HCT116 (cell line): ENCODE results near the gene NUDT9.

Experiments
- EGR1 ChIP-seq: IDR thresholded peaks from 2 replicates; pipeline ENCODE4 v1.6.1; 2012; ENCODE audit warnings: low read depth
- ELF1 ChIP-seq: IDR thresholded peaks from 2 replicates; pipeline ENCODE4 v1.6.1; 2012; ENCODE audit warnings: low read depth, borderline replicate concordance
- EZH2 ChIP-seq: fragments of 200-600 bp; sonication (generic); IDR thresholded peaks from 2 replicates; pipeline ENCODE4 v1.6.1; 2017; ENCODE audit warnings: antibody characterized with exemption, mixed run types
- EZH2phosphoT487 ChIP-seq: fragments of 200-600 bp; IDR thresholded peaks from 2 replicates; pipeline ENCODE4 v1.6.1; 2018; ENCODE audit warnings: antibody characterized with exemption, borderline replicate concordance
- POLR2A ChIP-seq: IDR thresholded peaks from 2 replicates; pipeline ENCODE4 v1.7.0; 2011; ENCODE audit warnings: borderline replicate concordance; ENCODE audit not compliant: insufficient read depth, insufficient read length; ENCODE audit errors: extremely low read depth
- POLR2AphosphoS5 ChIP-seq: IDR thresholded peaks from 2 replicates; pipeline ENCODE4 v1.6.1; 2011; ENCODE audit warnings: mild to moderate bottlenecking, low read depth, low read length, moderate library complexity
- SRF ChIP-seq: IDR thresholded peaks from 2 replicates; pipeline ENCODE4 v1.6.1; 2012; ENCODE audit warnings: low read depth
- ZFX ChIP-seq: fragments of 450-650 bp; IDR thresholded peaks from 2 replicates; pipeline ENCODE4 v1.6.1; 2017
- TF ChIP-seq, protein P1 (sequence below): IDR thresholded peaks from 2 replicates; pipeline ENCODE4 v1.6.1; 2011; ENCODE audit warnings: mild to moderate bottlenecking, low read length, moderate library complexity; ENCODE audit not compliant: insufficient replicate concordance; ENCODE audit errors: extremely low read depth
- TF ChIP-seq, protein P2 (sequence below), 3 experiments: fragments of 200-600 bp in 1 of 3; sonication (generic) in 1 of 3; IDR thresholded peaks in 2 of 3; conservative IDR thresholded peaks in 1 of 3; 2 replicates each; pipeline ENCODE4 v1.5.1; 2012 to 2017; ENCODE audit warnings: low read depth in 2 of 3, low read length in 2 of 3, antibody characterized with exemption in 1 of 3, borderline replicate concordance in 1 of 3, control low read depth in 1 of 3, mild to moderate bottlenecking in 1 of 3, mixed read lengths in 1 of 3, mixed run types in 1 of 3, moderate library complexity in 1 of 3; ENCODE audit not compliant: insufficient read depth in 1 of 3
- TF ChIP-seq, protein P3 (sequence below): IDR thresholded peaks from 2 replicates; pipeline ENCODE4 v1.6.1; 2012
- TF ChIP-seq, protein P4 (sequence below): IDR thresholded peaks from 2 replicates; pipeline ENCODE4 v1.6.1; 2012; ENCODE audit warnings: low read depth

DNA sequence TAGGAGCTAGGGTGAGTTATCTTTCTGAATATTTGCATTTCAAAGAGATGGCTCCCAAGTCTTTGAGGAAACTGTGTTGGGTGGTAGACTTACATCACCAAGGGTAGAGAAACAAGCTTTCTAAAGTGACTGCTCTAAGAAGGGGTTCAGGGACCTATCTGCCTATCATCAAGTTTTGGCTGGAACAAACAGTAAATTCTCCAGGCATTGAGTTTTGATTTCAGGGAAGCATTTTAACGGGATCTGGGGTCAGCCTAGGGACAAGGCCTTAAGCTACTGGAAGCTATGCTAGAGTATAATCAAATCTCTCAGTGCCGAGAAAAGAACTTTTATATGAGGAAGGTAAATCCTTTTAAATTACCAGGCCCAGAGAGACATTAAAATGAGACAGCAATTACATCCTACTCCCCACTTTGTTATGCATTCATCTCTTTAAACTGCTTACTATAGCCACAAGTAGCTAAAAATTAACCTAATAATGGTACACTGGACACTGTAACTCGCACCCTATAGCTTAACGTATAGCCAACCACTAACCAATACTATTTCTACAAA lies 2.0 kb upstream of the NUDT9 start:
- no peak for TF ChIP-seq EZH2phosphoT487
- no peak for TF ChIP-seq SRF
- TF ChIP-seq, protein P1, sequence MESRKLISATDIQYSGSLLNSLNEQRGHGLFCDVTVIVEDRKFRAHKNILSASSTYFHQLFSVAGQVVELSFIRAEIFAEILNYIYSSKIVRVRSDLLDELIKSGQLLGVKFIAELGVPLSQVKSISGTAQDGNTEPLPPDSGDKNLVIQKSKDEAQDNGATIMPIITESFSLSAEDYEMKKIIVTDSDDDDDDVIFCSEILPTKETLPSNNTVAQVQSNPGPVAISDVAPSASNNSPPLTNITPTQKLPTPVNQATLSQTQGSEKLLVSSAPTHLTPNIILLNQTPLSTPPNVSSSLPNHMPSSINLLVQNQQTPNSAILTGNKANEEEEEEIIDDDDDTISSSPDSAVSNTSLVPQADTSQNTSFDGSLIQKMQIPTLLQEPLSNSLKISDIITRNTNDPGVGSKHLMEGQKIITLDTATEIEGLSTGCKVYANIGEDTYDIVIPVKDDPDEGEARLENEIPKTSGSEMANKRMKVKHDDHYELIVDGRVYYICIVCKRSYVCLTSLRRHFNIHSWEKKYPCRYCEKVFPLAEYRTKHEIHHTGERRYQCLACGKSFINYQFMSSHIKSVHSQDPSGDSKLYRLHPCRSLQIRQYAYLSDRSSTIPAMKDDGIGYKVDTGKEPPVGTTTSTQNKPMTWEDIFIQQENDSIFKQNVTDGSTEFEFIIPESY: no peak
- TF ChIP-seq POLR2A: no peak
- TF ChIP-seq, protein P2, sequence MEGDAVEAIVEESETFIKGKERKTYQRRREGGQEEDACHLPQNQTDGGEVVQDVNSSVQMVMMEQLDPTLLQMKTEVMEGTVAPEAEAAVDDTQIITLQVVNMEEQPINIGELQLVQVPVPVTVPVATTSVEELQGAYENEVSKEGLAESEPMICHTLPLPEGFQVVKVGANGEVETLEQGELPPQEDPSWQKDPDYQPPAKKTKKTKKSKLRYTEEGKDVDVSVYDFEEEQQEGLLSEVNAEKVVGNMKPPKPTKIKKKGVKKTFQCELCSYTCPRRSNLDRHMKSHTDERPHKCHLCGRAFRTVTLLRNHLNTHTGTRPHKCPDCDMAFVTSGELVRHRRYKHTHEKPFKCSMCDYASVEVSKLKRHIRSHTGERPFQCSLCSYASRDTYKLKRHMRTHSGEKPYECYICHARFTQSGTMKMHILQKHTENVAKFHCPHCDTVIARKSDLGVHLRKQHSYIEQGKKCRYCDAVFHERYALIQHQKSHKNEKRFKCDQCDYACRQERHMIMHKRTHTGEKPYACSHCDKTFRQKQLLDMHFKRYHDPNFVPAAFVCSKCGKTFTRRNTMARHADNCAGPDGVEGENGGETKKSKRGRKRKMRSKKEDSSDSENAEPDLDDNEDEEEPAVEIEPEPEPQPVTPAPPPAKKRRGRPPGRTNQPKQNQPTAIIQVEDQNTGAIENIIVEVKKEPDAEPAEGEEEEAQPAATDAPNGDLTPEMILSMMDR (IDR thresholded peaks at IDR 0.05 in 2 of 3, conservative IDR thresholded peaks at IDR 0.05 in 1 of 3; ENCODE audit: borderline replicate concordance in 1 of 3, insufficient read depth in 1 of 3, low read depth in 2 of 3, low read length in 2 of 3): no peak
- TF ChIP-seq EGR1: no peak
- TF ChIP-seq POLR2AphosphoS5: no peak
- TF ChIP-seq, protein P3, sequence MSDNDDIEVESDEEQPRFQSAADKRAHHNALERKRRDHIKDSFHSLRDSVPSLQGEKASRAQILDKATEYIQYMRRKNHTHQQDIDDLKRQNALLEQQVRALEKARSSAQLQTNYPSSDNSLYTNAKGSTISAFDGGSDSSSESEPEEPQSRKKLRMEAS: no peak
- no peak for TF ChIP-seq EZH2
- TF ChIP-seq ELF1: no peak
- TF ChIP-seq, protein P4, sequence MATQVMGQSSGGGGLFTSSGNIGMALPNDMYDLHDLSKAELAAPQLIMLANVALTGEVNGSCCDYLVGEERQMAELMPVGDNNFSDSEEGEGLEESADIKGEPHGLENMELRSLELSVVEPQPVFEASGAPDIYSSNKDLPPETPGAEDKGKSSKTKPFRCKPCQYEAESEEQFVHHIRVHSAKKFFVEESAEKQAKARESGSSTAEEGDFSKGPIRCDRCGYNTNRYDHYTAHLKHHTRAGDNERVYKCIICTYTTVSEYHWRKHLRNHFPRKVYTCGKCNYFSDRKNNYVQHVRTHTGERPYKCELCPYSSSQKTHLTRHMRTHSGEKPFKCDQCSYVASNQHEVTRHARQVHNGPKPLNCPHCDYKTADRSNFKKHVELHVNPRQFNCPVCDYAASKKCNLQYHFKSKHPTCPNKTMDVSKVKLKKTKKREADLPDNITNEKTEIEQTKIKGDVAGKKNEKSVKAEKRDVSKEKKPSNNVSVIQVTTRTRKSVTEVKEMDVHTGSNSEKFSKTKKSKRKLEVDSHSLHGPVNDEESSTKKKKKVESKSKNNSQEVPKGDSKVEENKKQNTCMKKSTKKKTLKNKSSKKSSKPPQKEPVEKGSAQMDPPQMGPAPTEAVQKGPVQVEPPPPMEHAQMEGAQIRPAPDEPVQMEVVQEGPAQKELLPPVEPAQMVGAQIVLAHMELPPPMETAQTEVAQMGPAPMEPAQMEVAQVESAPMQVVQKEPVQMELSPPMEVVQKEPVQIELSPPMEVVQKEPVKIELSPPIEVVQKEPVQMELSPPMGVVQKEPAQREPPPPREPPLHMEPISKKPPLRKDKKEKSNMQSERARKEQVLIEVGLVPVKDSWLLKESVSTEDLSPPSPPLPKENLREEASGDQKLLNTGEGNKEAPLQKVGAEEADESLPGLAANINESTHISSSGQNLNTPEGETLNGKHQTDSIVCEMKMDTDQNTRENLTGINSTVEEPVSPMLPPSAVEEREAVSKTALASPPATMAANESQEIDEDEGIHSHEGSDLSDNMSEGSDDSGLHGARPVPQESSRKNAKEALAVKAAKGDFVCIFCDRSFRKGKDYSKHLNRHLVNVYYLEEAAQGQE: no peak
- no peak for TF ChIP-seq ZFX
